ENCODE measurements around the gene STAG1. TPM values are rescaled to one million over a fixed set of nuclear protein-coding genes. Genes with fewer than 3 reads are reported as not detected.

The STAG1 gene
- polyA plus RNA-seq, 1 experiment, result 30.1 TPM

- H3K27me3 ChIP-seq (ENCODE audit: control insufficient read depth, insufficient read depth, low read length), result no peaks in the 10 kb centered on the region
- CTCF ChIA-PET, result interaction anchor here (0.5 to 5.8 kb wide), 4 partner anchors 154 to 468 kb away, joined by 3 to 46 read pairs (median 6); partner anchors contain the start of gene STAG1
- no peaks in the 10 kb centered on the region for H3K9me3 ChIP-seq (ENCODE audit: control insufficient read depth, insufficient read depth, low read length)
- POLR2A ChIA-PET, result interaction anchor here (0.8 kb wide), 1 partner anchor 207 kb away, joined by 3 read pairs; the partner anchor contains the start of gene STAG1
- H3K27ac ChIP-seq (ENCODE audit: low read depth, low read length), result no peak overlapping the region
- DNase-seq (ENCODE audit: low read depth, low spot score), result no peak
- H3K4me3 ChIP-seq (ENCODE audit: low read depth, low read length), result no peak overlapping the region
- peak; percentile 33 for TF ChIP-seq CTCF (IDR thresholded peaks at IDR 0.05; ENCODE audit: low read depth, low read length)
Measured at GRCh38 chr3:136545664-136546268, 206.4 kb downstream of the STAG1 start.

- Histone ChIP-seq H3K9me3 (ENCODE audit: control insufficient read depth, insufficient read depth, low read length) (no peaks in the 10 kb centered on the region), H3K27me3 (ENCODE audit: control insufficient read depth, insufficient read depth, low read length) (no peaks in the 10 kb centered on the region), H3K4me3 (ENCODE audit: low read depth, low read length) (no peak overlapping the region), H3K27ac (ENCODE audit: low read depth, low read length) (no peak overlapping the region)
- DNase-seq (ENCODE audit: low read depth, low spot score), result no peak
- CTCF ChIA-PET, result interaction anchor here (1.2 to 5.8 kb wide), 5 partner anchors 10 to 469 kb away, joined by 3 to 46 read pairs (median 6); partner anchors contain the start of gene STAG1
- TF ChIP-seq CTCF (IDR thresholded peaks at IDR 0.05; ENCODE audit: low read depth, low read length), result no peak
- POLR2A ChIA-PET, result interaction anchor here (1.4 kb wide), 1 partner anchor 208 kb away, joined by 3 read pairs; the partner anchor contains the start of gene STAG1
Measured at GRCh38 chr3:136544532-136544931, 207.6 kb downstream of the STAG1 start.

- CTCF ChIA-PET, result interaction anchor here (1.1 to 5.8 kb wide), 4 partner anchors 11 to 471 kb away, joined by 3 to 46 read pairs (median 4); partner anchors contain the start of gene STAG1
- no peaks in the 10 kb centered on the region for H3K9me3 ChIP-seq (ENCODE audit: control insufficient read depth, insufficient read depth, low read length)
- DNase-seq (ENCODE audit: low read depth, low spot score), result no peak
Measured at GRCh38 chr3:136543385-136543784, 208.8 kb downstream of the STAG1 start.

DNA sequence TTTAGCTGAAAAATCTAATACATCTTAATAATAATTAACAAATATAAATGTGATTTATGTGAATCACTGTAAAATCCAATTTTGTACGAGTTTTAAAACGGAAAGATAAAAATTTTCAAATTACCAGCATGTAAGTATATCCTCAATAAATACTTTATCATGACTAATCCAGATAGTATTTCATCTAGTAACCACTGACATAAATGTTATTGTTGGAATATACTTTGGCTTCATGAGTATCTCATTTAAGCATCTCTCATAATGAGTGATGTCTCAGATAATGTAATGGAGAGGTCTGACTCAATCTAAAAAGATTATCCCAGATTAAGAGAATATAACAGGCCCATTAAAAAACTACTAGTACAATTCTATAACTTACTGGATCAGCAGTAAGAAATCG, 216.3 kb downstream of the STAG1 start:
- no peak for TF ChIP-seq CTCF (IDR thresholded peaks at IDR 0.05; ENCODE audit: low read depth, low read length)
- Histone ChIP-seq H3K4me3 (ENCODE audit: low read depth, low read length) (no peak overlapping the region), H3K27ac (ENCODE audit: low read depth, low read length) (no peak overlapping the region), H3K27me3 (ENCODE audit: control insufficient read depth, insufficient read depth, low read length) (no peaks in the 10 kb centered on the region), H3K9me3 (ENCODE audit: control insufficient read depth, insufficient read depth, low read length) (no peaks in the 10 kb centered on the region)
- ChIA-PET CTCF (interaction anchor here (0.7 to 0.9 kb wide), 2 partner anchors 21 to 478 kb away, joined by 3 read pairs; no protein-coding TSS in a partner anchor), POLR2A (no interaction called here)
- no peak for DNase-seq (ENCODE audit: low read depth, low spot score)

More at GRCh38 chr3:136543385-136543784, 208.8 kb downstream of the STAG1 start:
- Histone ChIP-seq H3K27ac (ENCODE audit: low read depth, low read length) (no peak overlapping the region), H3K27me3 (ENCODE audit: control insufficient read depth, insufficient read depth, low read length) (no peaks in the 10 kb centered on the region), H3K4me3 (ENCODE audit: low read depth, low read length) (no peak overlapping the region)
- POLR2A ChIA-PET, result no interaction called here
- no peak for TF ChIP-seq CTCF (IDR thresholded peaks at IDR 0.05; ENCODE audit: low read depth, low read length)

DNA sequence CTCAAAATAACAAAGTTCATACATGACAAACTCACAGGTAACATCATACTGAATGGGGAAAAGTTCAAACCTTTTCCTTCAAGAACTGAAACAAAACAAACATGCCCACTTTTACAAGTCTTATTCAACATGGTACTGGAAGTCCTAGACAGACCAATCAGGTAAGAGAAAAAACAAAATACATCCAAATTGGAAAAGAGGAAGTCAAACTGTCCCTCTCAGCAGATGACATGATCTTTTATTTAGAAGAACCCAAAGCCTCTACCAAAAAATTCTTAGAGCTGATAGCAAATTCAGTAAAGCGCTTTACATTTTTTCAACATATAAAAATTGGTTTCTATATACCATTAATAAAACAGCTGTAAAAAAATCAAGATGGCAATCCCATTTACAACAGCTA, 219.4 kb downstream of the STAG1 start:
- no peaks in the 10 kb centered on the region for H3K27me3 ChIP-seq (ENCODE audit: control insufficient read depth, insufficient read depth, low read length)
- POLR2A ChIA-PET, result no interaction called here
- CTCF ChIA-PET, result interaction anchor here (1.3 kb wide), 1 partner anchor 12 kb away, joined by 3 read pairs; no protein-coding TSS in a partner anchor
- H3K9me3 ChIP-seq (ENCODE audit: control insufficient read depth, insufficient read depth, low read length), result no peaks in the 10 kb centered on the region
- no peak for DNase-seq (ENCODE audit: low read depth, low spot score)
- H3K27ac ChIP-seq (ENCODE audit: low read depth, low read length), result no peak overlapping the region
- TF ChIP-seq CTCF (IDR thresholded peaks at IDR 0.05; ENCODE audit: low read depth, low read length), result no peak
- no peak overlapping the region for H3K4me3 ChIP-seq (ENCODE audit: low read depth, low read length)

Data from AG04450 (cell line).